HepG2 (cell line): Measurements from ENCODE around the gene HSF4. TPM values are rescaled to one million over a fixed set of nuclear protein-coding genes. Genes with fewer than 3 reads are reported as not detected.

ENCODE experiments used
- ARNTL ChIP-seq: sonication (generic); formaldehyde crosslinking; IDR thresholded peaks from 2 replicates; pipeline ENCODE4 v1.4.0; 2020; ENCODE audit warnings: mild to moderate bottlenecking, missing genetic modification reagents
- ATF7-NPFF ChIP-seq: sonication (generic); formaldehyde crosslinking; IDR thresholded peaks from 2 replicates; pipeline ENCODE4 v1.8.1; 2023; ENCODE audit warnings: mild to moderate bottlenecking, low read depth, missing genetic modification reagents, moderate library complexity
- BATF2 ChIP-seq: sonication (generic); formaldehyde crosslinking; IDR thresholded peaks from 2 replicates; pipeline ENCODE4 v1.8.0; 2022; ENCODE audit warnings: mild to moderate bottlenecking, missing genetic modification reagents, moderate library complexity
- CBFB ChIP-seq: sonication (generic); formaldehyde crosslinking; IDR thresholded peaks from 2 replicates; pipeline ENCODE4 v1.4.0; 2020; ENCODE audit warnings: missing genetic modification reagents
- DDIT3 ChIP-seq: sonication (generic); formaldehyde crosslinking; IDR thresholded peaks from 2 replicates; pipeline ENCODE4 v1.4.0; 2020; ENCODE audit warnings: mild to moderate bottlenecking, missing genetic modification reagents
- DNMT1 ChIP-seq: sonication (generic); formaldehyde crosslinking; IDR thresholded peaks from 2 replicates; pipeline ENCODE4 v1.5.1; 2020; ENCODE audit warnings: mild to moderate bottlenecking, missing genetic modification reagents
- ELK4 ChIP-seq: sonication (generic); formaldehyde crosslinking; IDR thresholded peaks from 2 replicates; pipeline ENCODE4 v1.9.0; 2021; ENCODE audit warnings: missing genetic modification reagents, borderline replicate concordance
- GABPB1 ChIP-seq: IDR thresholded peaks from 2 replicates; pipeline ENCODE4 v1.6.1; 2016; ENCODE audit warnings: mild to moderate bottlenecking, missing genetic modification reagents, moderate library complexity, missing compliant biosample characterization
- GTF2F1 ChIP-seq: fragments of 150-350 bp; IDR thresholded peaks from 2 replicates; pipeline ENCODE4 v1.6.1; 2014; ENCODE audit warnings: low read length
- HMGXB4 ChIP-seq, 2 experiments: sonication (generic) in 1 of 2; formaldehyde crosslinking in 1 of 2; IDR thresholded peaks; 2 replicates each; pipeline versions ENCODE4 v1.4.0 to v1.6.1; 2018 to 2020; ENCODE audit warnings: missing genetic modification reagents in 2 of 2, borderline replicate concordance in 1 of 2, low read depth in 1 of 2, mild to moderate bottlenecking in 1 of 2, missing biosample characterization in 1 of 2
- IRF2 ChIP-seq: IDR thresholded peaks from 2 replicates; pipeline ENCODE4 v1.6.1; 2018; ENCODE audit warnings: missing genetic modification reagents, missing compliant biosample characterization
- KLF9 ChIP-seq: IDR thresholded peaks from 2 replicates; pipeline ENCODE4 v1.6.1; 2016; ENCODE audit warnings: low read depth
- MXD4 ChIP-seq: IDR thresholded peaks from 2 replicates; pipeline ENCODE4 v1.6.1; 2016; ENCODE audit warnings: mild to moderate bottlenecking, missing biosample characterization, missing genetic modification reagents
- TCF12 ChIP-seq, 2 experiments: fragments of 450-650 bp in 1 of 2; sonication (generic) in 1 of 2; formaldehyde crosslinking in 1 of 2; IDR thresholded peaks; 2 replicates each; pipeline versions ENCODE4 v1.6.1 to v1.8.0; 2017 to 2022; ENCODE audit warnings: antibody characterized with exemption in 1 of 2, mild to moderate bottlenecking in 1 of 2, missing genetic modification reagents in 1 of 2, moderate library complexity in 1 of 2
- TEAD2 ChIP-seq: sonication (generic); formaldehyde crosslinking; IDR thresholded peaks from 2 replicates; pipeline ENCODE4 v1.9.0; 2021; ENCODE audit warnings: missing genetic modification reagents
- ZBTB2 ChIP-seq: sonication (generic); formaldehyde crosslinking; IDR thresholded peaks from 2 replicates; pipeline ENCODE4 v1.8.0; 2022; ENCODE audit warnings: low read depth, missing genetic modification reagents
- ZNF136 ChIP-seq: sonication (generic); formaldehyde crosslinking; IDR thresholded peaks from 2 replicates; pipeline ENCODE4 v1.8.1; 2022; ENCODE audit warnings: low read depth, mild to moderate bottlenecking, moderate library complexity, missing genetic modification reagents
- ZNF143 ChIP-seq: sonication (generic); formaldehyde crosslinking; IDR thresholded peaks from 2 replicates; pipeline ENCODE4 v1.4.0; 2020; ENCODE audit warnings: missing genetic modification reagents
- ZNF337 ChIP-seq: sonication (generic); formaldehyde crosslinking; IDR thresholded peaks from 2 replicates; pipeline ENCODE4 v1.5.1; 2020; ENCODE audit warnings: missing genetic modification reagents, low read depth, mild to moderate bottlenecking, borderline replicate concordance
- ZNF572 ChIP-seq: sonication (generic); formaldehyde crosslinking; IDR thresholded peaks from 2 replicates; pipeline ENCODE4 v1.5.1; 2020; ENCODE audit warnings: mild to moderate bottlenecking, missing genetic modification reagents
- ZNF580 ChIP-seq: IDR thresholded peaks from 2 replicates; pipeline ENCODE4 v1.6.1; 2016; ENCODE audit warnings: low read depth, borderline replicate concordance
- ZNF747 ChIP-seq: sonication (generic); formaldehyde crosslinking; IDR thresholded peaks from 2 replicates; pipeline ENCODE4 v1.8.1; 2023; ENCODE audit warnings: missing genetic modification reagents, mild to moderate bottlenecking, borderline replicate concordance
- ZNF784 ChIP-seq: sonication (generic); formaldehyde crosslinking; IDR thresholded peaks from 2 replicates; pipeline ENCODE4 v1.5.1; 2020; ENCODE audit warnings: missing genetic modification reagents, mild to moderate bottlenecking, borderline replicate concordance
- polyA plus RNA-seq, 8 experiments: library from polyadenylated mRNA; depleted of rRNA in 3 of 8; stranded (reverse) in 7 of 8; unstranded in 1 of 8; fragments of >200 nt; fragmentation: Illumina TruSeq in 4 of 8; extraction: Trizol in 4 of 8; gene quantifications; 2 replicates each; pipeline versions ENCODE4 v1.2.1 to v1.2.3, GENCODE V29; 2011 to 2016; ENCODE audit warnings: low read depth in 4 of 8, missing spikeins in 1 of 8, mixed read lengths in 1 of 8; ENCODE audit not compliant: insufficient read depth in 1 of 8
- total RNA-seq, 5 experiments: library from RNA; depleted of rRNA; stranded (reverse); fragments of >200 nt; fragmentation: Illumina TruSeq; extraction: Trizol; gene quantifications; 2 replicates each; pipeline ENCODE4 v1.2.3, GENCODE V29; 2016; ENCODE audit warnings: low read depth in 1 of 5

The HSF4 gene
- total and polyA plus RNA-seq, 2 of the 13 experiments (the other 11 are each of a cell fraction or from before 2014, with no cell fraction given), result 3.5 to 16.9 TPM

- TF ChIP-seq GTF2F1, result no peak
- TF ChIP-seq ZNF784 (CRISPR knock-in tag), result peak; percentile 94; the same call in 1 of the 2 replicates
- peak; percentile 89 for TF ChIP-seq ZBTB2 (CRISPR knock-in tag)
- TF ChIP-seq ZNF337, result 0 out of 2 replicates have a peak, but pooled peaks have one; percentile 64
- peak; percentile 82; the same call in 1 of the 2 replicates for TF ChIP-seq ZNF580 (CRISPR knock-in tag)
- TF ChIP-seq GABPB1 (CRISPR knock-in tag), result peak; percentile 74
- peak; percentile 51; the same call in 1 of the 2 replicates for TF ChIP-seq ZNF143
- TF ChIP-seq TCF12 (IDR thresholded peaks at IDR 0.05), result no peak
- 0 out of 2 replicates have a peak, but pooled peaks have one; percentile 68 for TF ChIP-seq TCF12 (CRISPR knock-in tag; IDR thresholded peaks at IDR 0.05)
- peak; percentile 87 for TF ChIP-seq MXD4
- peak; percentile 95 for TF ChIP-seq ATF7-NPFF (CRISPR knock-in tag)
- TF ChIP-seq DNMT1 (CRISPR knock-in tag), result 0 out of 2 replicates have a peak, but pooled peaks have one; percentile 45
- TF ChIP-seq KLF9 (CRISPR knock-in tag), result peak; percentile 63; the same call in 1 of the 2 replicates
- TF ChIP-seq ELK4 (CRISPR knock-in tag), result 0 out of 2 replicates have a peak, but pooled peaks have one; percentile 50
- TF ChIP-seq IRF2 (CRISPR knock-in tag), result peak; percentile 84; the same call in 1 of the 2 replicates
- peak; percentile 68 to 74; a peak in 3 of 4 replicates for TF ChIP-seq HMGXB4 (CRISPR knock-in tag; IDR thresholded peaks at IDR 0.05; ENCODE audit: borderline replicate concordance in 1 of 2, low read depth in 1 of 2)
- TF ChIP-seq DDIT3 (CRISPR knock-in tag), result no peak
- TF ChIP-seq CBFB (CRISPR knock-in tag), result peak; percentile 74; the same call in 1 of the 2 replicates
- peak; percentile 95; the same call in 1 of the 2 replicates for TF ChIP-seq ZNF572 (CRISPR knock-in tag)
- peak; percentile 92 for TF ChIP-seq BATF2 (CRISPR knock-in tag)
- TF ChIP-seq ZNF136, result 0 out of 2 replicates have a peak, but pooled peaks have one; percentile 67
- 0 out of 2 replicates have a peak, but pooled peaks have one; percentile 24 for TF ChIP-seq ZNF747
- TF ChIP-seq ARNTL (CRISPR knock-in tag), result peak; percentile 98
- peak; percentile 75; the same call in 1 of the 2 replicates for TF ChIP-seq TEAD2
Observed at GRCh38 chr16:67164599-67165061, at the start of gene HSF4 (continued).
